SK-N-SH (cell line): ENCODE measurements around the gene RFT1. TPM values are rescaled to one million over a fixed set of nuclear protein-coding genes. Genes with fewer than 3 reads are reported as not detected.

ENCODE experiments used
- CTCF ChIA-PET: fragments of 300-600, 350-600 bp; formaldehyde crosslinking; extraction: SDS; loops from one replicate; lab custom pipeline; 2021; lab: Yijun Ruan, JAX
- POLR2A ChIA-PET: fragments of 350-600 bp; sonication (Branson Sonifier 250); formaldehyde crosslinking; extraction: SDS; loops from one replicate; lab custom pipeline; 2020; ENCODE audit warnings: antibody characterized with exemption, inconsistent platforms; lab: Yijun Ruan, JAX
- DNase-seq: peaks from one replicate; pipeline ENCODE4 v3.0.0; 2012
- H2AFZ ChIP-seq: fragments of 200-600 bp; sonication (generic); 2 replicates; pipeline ENCODE4 v1.8.1; 2016; ENCODE audit warnings: antibody characterized with exemption, mild to moderate bottlenecking, low read depth
- H3F3A ChIP-seq: fragments of 200-600 bp; sonication (generic); replicated peaks from 2 replicates; pipeline ENCODE3; 2016; ENCODE audit warnings: antibody characterized with exemption, mild to moderate bottlenecking; ENCODE audit not compliant: insufficient read depth
- H3K27ac ChIP-seq, 2 experiments: fragments of 200-500 bp in 1 of 2; fragments of 200-600 bp in 1 of 2; sonication (Bioruptor generic) in 1 of 2; sonication (generic), shearing (Covaris generic) in 1 of 2; 2 replicates each; pipeline versions ENCODE4 v1.5.1 to v1.6.1; 2014 to 2016; ENCODE audit warnings: low read depth in 2 of 2, inconsistent platforms in 1 of 2, low read length in 1 of 2, mild to moderate bottlenecking in 1 of 2, mixed read lengths in 1 of 2
- H3K27me3 ChIP-seq: fragments of 200-600 bp; sonication (generic), shearing (Covaris generic); 2 replicates; pipeline ENCODE4 v1.6.1; 2016; ENCODE audit warnings: mixed run types; ENCODE audit not compliant: insufficient read depth
- H3K36me3 ChIP-seq, 2 experiments: fragments of 200-500 bp in 1 of 2; fragments of 200-600 bp in 1 of 2; sonication (Bioruptor generic) in 1 of 2; sonication (generic) in 1 of 2; replicated peaks in 1 of 2; 2 replicates each; pipeline versions ENCODE3 to v1.5.1; 2014 to 2016; ENCODE audit warnings: low read length in 1 of 2, mild to moderate bottlenecking in 1 of 2; ENCODE audit not compliant: insufficient read depth in 2 of 2, control insufficient read depth in 1 of 2
- H3K4me1 ChIP-seq, 2 experiments: fragments of 200-500 bp in 1 of 2; fragments of 200-600 bp in 1 of 2; sonication (Bioruptor generic) in 1 of 2; sonication (generic), shearing (Covaris generic) in 1 of 2; 2 replicates each; pipeline versions ENCODE4 v1.5.1 to v1.6.1; 2014 to 2016; ENCODE audit warnings: low read depth in 1 of 2, low read length in 1 of 2, mixed run types in 1 of 2; ENCODE audit not compliant: insufficient read depth in 2 of 2, control insufficient read depth in 1 of 2
- H3K4me2 ChIP-seq: fragments of 200-600 bp; sonication (generic), shearing (Covaris generic); 2 replicates; pipeline ENCODE4 v1.6.1; 2017; ENCODE audit warnings: mixed run types
- H3K4me3 ChIP-seq, 2 experiments: fragments of 200-500 bp in 1 of 2; fragments of 200-600 bp in 1 of 2; sonication (Bioruptor generic) in 1 of 2; sonication (generic), shearing (Covaris generic) in 1 of 2; 2 replicates each; pipeline versions ENCODE4 v1.5.1 to v1.8.1; 2014 to 2016; ENCODE audit warnings: low read depth in 2 of 2, inconsistent platforms in 1 of 2, low read length in 1 of 2, mild to moderate bottlenecking in 1 of 2, mixed read lengths in 1 of 2, moderate library complexity in 1 of 2
- H3K79me2 ChIP-seq: fragments of 200-600 bp; sonication (generic); 2 replicates; pipeline ENCODE4 v1.8.1; 2017; ENCODE audit warnings: mild to moderate bottlenecking; ENCODE audit not compliant: insufficient read depth
- H3K9ac ChIP-seq: fragments of 200-600 bp; sonication (generic); 2 replicates; pipeline ENCODE4 v1.6.1; 2017; ENCODE audit warnings: mixed run types
- H3K9me2 ChIP-seq: fragments of 200-600 bp; sonication (generic); 2 replicates; pipeline ENCODE4 v1.6.1; 2017; ENCODE audit warnings: mixed run types
- H3K9me3 ChIP-seq: fragments of 200-600 bp; sonication (generic); 2 replicates; pipeline ENCODE4 v1.6.1; 2017; ENCODE audit warnings: mixed run types, mild to moderate bottlenecking, moderate library complexity
- H4K20me1 ChIP-seq: fragments of 200-600 bp; sonication (generic); 2 replicates; pipeline ENCODE4 v1.6.1; 2017; ENCODE audit warnings: mild to moderate bottlenecking, mixed run types; ENCODE audit not compliant: insufficient read depth
- CHD2 ChIP-seq: fragments of 150-350 bp; IDR thresholded peaks from 2 replicates; pipeline ENCODE4 v1.6.1; 2018; ENCODE audit warnings: low read length; ENCODE audit not compliant: partially characterized antibody
- CTCF ChIP-seq: fragments of 200-600 bp; sonication (generic); IDR thresholded peaks from 2 replicates; pipeline ENCODE4 v1.6.1; 2017; ENCODE audit warnings: antibody characterized with exemption, mild to moderate bottlenecking, moderate library complexity
- ELF1 ChIP-seq: IDR thresholded peaks from 2 replicates; pipeline ENCODE4 v1.4.0; 2012
- EP300 ChIP-seq, 2 experiments: IDR thresholded peaks; 2 replicates each; pipeline versions ENCODE4 v1.4.0 to v1.6.1; 2012; ENCODE audit warnings: borderline replicate concordance in 1 of 2, low read depth in 1 of 2, low read length in 1 of 2
- EZH2phosphoT487 ChIP-seq: fragments of 200-600 bp; sonication (generic); IDR thresholded peaks from 2 replicates; pipeline ENCODE4 v1.6.1; 2017; ENCODE audit warnings: low read depth, mixed run types, mild to moderate bottlenecking, antibody characterized with exemption, moderate library complexity, borderline replicate concordance
- FOXJ3 ChIP-seq: sonication (generic); formaldehyde crosslinking; IDR thresholded peaks from 2 replicates; pipeline ENCODE4 v1.5.1; 2020; ENCODE audit warnings: mild to moderate bottlenecking, missing genetic modification reagents
- GABPA ChIP-seq: IDR thresholded peaks from 2 replicates; pipeline ENCODE4 v1.4.0; 2012; ENCODE audit warnings: low read depth, mild to moderate bottlenecking
- GATA2 ChIP-seq: sonication (generic); formaldehyde crosslinking; IDR thresholded peaks from 2 replicates; pipeline ENCODE4 v1.5.0; 2020; ENCODE audit warnings: mild to moderate bottlenecking, missing genetic modification reagents
- MAX ChIP-seq: IDR thresholded peaks from 2 replicates; pipeline ENCODE4 v1.4.0; 2012; ENCODE audit warnings: low read depth
- MEF2A ChIP-seq: IDR thresholded peaks from 2 replicates; pipeline ENCODE4 v1.4.0; 2012; ENCODE audit warnings: low read depth, borderline replicate concordance
- MXI1 ChIP-seq: IDR thresholded peaks from 2 replicates; pipeline ENCODE4 v1.6.1; 2012; ENCODE audit warnings: mild to moderate bottlenecking, low read depth, low read length, improper control_type of control experiment
- NFIC ChIP-seq: IDR thresholded peaks from 2 replicates; pipeline ENCODE4 v1.4.0; 2012; ENCODE audit warnings: borderline replicate concordance
- NRF1 ChIP-seq: IDR thresholded peaks from 2 replicates; pipeline ENCODE4 v1.6.1; 2012; ENCODE audit warnings: low read depth, mild to moderate bottlenecking, low read length
- PBX3 ChIP-seq: IDR thresholded peaks from 2 replicates; pipeline ENCODE4; 2012
- POLR2AphosphoS5 ChIP-seq: IDR thresholded peaks from 2 replicates; pipeline ENCODE4 v1.6.1; 2012; ENCODE audit warnings: low read depth, low read length
- RCOR1 ChIP-seq: fragments of 150-350 bp; IDR thresholded peaks from 2 replicates; pipeline ENCODE4 v1.6.1; 2017; ENCODE audit warnings: antibody characterized with exemption, low read length
- RXRA ChIP-seq: IDR thresholded peaks from 2 replicates; pipeline ENCODE4 v1.4.0; 2012; ENCODE audit warnings: low read depth, mild to moderate bottlenecking, borderline replicate concordance
- SIN3A ChIP-seq: IDR thresholded peaks from 2 replicates; pipeline ENCODE4 v1.6.1; 2012; ENCODE audit warnings: low read depth, mild to moderate bottlenecking, low read length, moderate library complexity, borderline replicate concordance
- USF1 ChIP-seq: IDR thresholded peaks from 2 replicates; pipeline ENCODE4 v1.4.0; 2012; ENCODE audit warnings: low read depth, borderline replicate concordance
- USF2 ChIP-seq: fragments of 150-350 bp; IDR thresholded peaks from 2 replicates; pipeline ENCODE4 v1.6.1; 2017; ENCODE audit warnings: antibody characterized with exemption, low read length, low read depth, borderline replicate concordance
- ZBTB33 ChIP-seq: IDR thresholded peaks from 2 replicates; pipeline ENCODE4 v1.4.0; 2012; ENCODE audit warnings: low read depth, borderline replicate concordance
- WGBS: methylation state at CpG from one replicate; pipeline ENCODE4 v1.1.6; 2017; ENCODE audit warnings: low lambda C conversion rate; 5-methylcytosine and 5-hydroxymethylcytosine counted together
- polyA plus RNA-seq, 3 experiments: library from polyadenylated mRNA; depleted of rRNA; stranded (reverse); fragments of >200 nt; gene quantifications; 2 replicates each; pipeline ENCODE4 v1.2.3, GENCODE V29; 2012

Gene RFT1
- polyA plus RNA-seq, 1 of the 3 experiments (the other 2 are of a cell fraction): 13.8 TPM

- H3K4me2 ChIP-seq: no peak overlapping the region
- CTCF ChIA-PET: interaction anchor here (0.8 to 4.4 kb wide), 5 partner anchors 9 to 49 kb away, joined by 3 to 30 read pairs (median 3); no protein-coding TSS in a partner anchor
- H3K4me3 ChIP-seq: no peak overlapping the region
- H3K79me2 ChIP-seq: no peaks in the 10 kb centered on the region
- no peaks in the 10 kb centered on the region for H4K20me1 ChIP-seq
- H3K9me3 ChIP-seq: no peaks in the 10 kb centered on the region
- TF ChIP-seq GATA2 (CRISPR knock-in tag) (no peak), NRF1 (no peak), SIN3A (no peak), EZH2phosphoT487 (no peak), EP300 (IDR thresholded peaks at IDR 0.05; ENCODE audit: borderline replicate concordance in 1 of 2, low read depth in 1 of 2, low read length in 1 of 2) (no peak)
- TF ChIP-seq, all 33 proteins: peak for 0
- H3K27ac ChIP-seq: no peak overlapping the region
- H3K9me2 ChIP-seq: no peaks in the 10 kb centered on the region
- H3K4me1 ChIP-seq: no peaks in the 10 kb centered on the region; a peak in 2 of 4 replicates
- H3K36me3 ChIP-seq: no peaks in the 10 kb centered on the region
- DNase-seq: no peak
- no peak overlapping the region for H2AFZ ChIP-seq
- no peaks in the 10 kb centered on the region for H3F3A ChIP-seq
- no peaks in the 10 kb centered on the region for H3K27me3 ChIP-seq
- no peak overlapping the region for H3K9ac ChIP-seq
- 76% methylated on average over 7 of the region's 7 CpGs for WGBS
- POLR2A ChIA-PET: no interaction called here
These were observed 16.2 kb upstream of the RFT1 start for GRCh38 chr3:53146319-53146891.

- 71% methylated on average over 3 of the region's 3 CpGs for WGBS
- Histone ChIP-seq H2AFZ (no peak overlapping the region), H3K9me3 (no peaks in the 10 kb centered on the region), H3F3A (no peaks in the 10 kb centered on the region), H3K36me3 (no peaks in the 10 kb centered on the region), H3K9ac (no peak overlapping the region), H3K79me2 (no peaks in the 10 kb centered on the region), H3K4me3 (no peak overlapping the region), H3K9me2 (no peaks in the 10 kb centered on the region), H3K27me3 (no peaks in the 10 kb centered on the region), H3K4me2 (no peak overlapping the region), H3K4me1 (no peaks in the 10 kb centered on the region; a peak in 2 of 4 replicates), H4K20me1 (no peaks in the 10 kb centered on the region), H3K27ac (no peak overlapping the region)
- ChIA-PET CTCF (interaction anchor here (4.4 to 7.5 kb wide), 2 partner anchors 13 to 50 kb away, joined by 30 to 49 read pairs; no protein-coding TSS in a partner anchor), POLR2A (no interaction called here)
- DNase-seq: no peak
- TF ChIP-seq CTCF (no peak), NFIC (no peak), USF2 (no peak), ELF1 (no peak), ZBTB33 (no peak), EP300 (IDR thresholded peaks at IDR 0.05; ENCODE audit: borderline replicate concordance in 1 of 2, low read depth in 1 of 2, low read length in 1 of 2) (no peak), RCOR1 (no peak), EZH2phosphoT487 (no peak), MAX (no peak), POLR2AphosphoS5 (no peak), RXRA (no peak), GABPA (no peak), CHD2 (no peak), PBX3 (no peak), USF1 (no peak), MEF2A (no peak), FOXJ3 (CRISPR knock-in tag) (no peak), MXI1 (no peak)
These were observed 15.5 kb upstream of the RFT1 start for GRCh38 chr3:53145713-53146080.
